PFSK-1 (cell line): ENCODE data around the gene PODXL2.

Experiments used
- POLR2AphosphoS5 ChIP-seq: IDR thresholded peaks from 2 replicates; pipeline ENCODE4 v1.6.1; 2012; ENCODE audit warnings: low read depth, mild to moderate bottlenecking, control low read depth, low read length, moderate library complexity
- SIN3A ChIP-seq: IDR thresholded peaks from 2 replicates; pipeline ENCODE4 v1.6.1; 2012; ENCODE audit warnings: mild to moderate bottlenecking, low read length, moderate library complexity, borderline replicate concordance; ENCODE audit not compliant: insufficient read depth
- TF ChIP-seq, protein P1 (sequence below), 2 experiments: IDR thresholded peaks; 2 replicates each; pipeline versions ENCODE4 v1.6.1 to v1.8.0; 2011 to 2012; ENCODE audit warnings: low read depth in 2 of 2, low read length in 2 of 2, control low read depth in 1 of 2, inconsistent platforms in 1 of 2, mild to moderate bottlenecking in 1 of 2, moderate library complexity in 1 of 2; ENCODE audit not compliant: insufficient read depth in 1 of 2

DNA sequence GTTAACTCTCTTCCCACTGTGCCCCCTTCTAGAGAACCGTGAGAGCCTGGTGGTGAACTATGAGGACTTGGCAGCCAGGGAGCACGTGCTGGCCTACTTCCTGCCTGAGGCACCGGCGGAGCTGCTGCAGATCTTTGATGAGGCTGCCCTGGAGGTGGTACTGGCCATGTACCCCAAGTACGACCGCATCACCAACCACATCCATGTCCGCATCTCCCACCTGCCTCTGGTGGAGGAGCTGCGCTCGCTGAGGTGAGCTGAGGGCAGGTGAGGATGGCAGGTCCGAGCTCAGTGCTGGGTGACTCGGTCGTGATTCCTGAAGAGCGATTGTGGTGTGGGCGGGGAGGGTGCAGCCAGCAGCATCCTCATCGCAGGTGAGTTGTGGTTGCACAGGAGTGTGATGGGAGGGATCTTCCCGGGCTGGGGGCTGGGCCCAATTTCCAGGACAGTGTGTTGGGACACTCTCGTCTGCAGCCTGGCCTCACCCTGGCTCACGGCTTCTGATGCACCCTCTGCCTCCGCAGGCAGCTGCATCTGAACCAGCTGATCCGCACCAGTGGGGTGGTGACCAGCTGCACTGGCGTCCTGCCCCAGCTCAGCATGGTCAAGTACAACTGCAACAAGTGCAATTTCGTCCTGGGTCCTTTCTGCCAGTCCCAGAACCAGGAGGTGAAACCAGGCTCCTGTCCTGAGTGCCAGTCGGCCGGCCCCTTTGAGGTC is 22.7 kb upstream of the PODXL2 start:
- TF ChIP-seq POLR2AphosphoS5 = no peak
- no peak for TF ChIP-seq SIN3A
- TF ChIP-seq, protein P1, sequence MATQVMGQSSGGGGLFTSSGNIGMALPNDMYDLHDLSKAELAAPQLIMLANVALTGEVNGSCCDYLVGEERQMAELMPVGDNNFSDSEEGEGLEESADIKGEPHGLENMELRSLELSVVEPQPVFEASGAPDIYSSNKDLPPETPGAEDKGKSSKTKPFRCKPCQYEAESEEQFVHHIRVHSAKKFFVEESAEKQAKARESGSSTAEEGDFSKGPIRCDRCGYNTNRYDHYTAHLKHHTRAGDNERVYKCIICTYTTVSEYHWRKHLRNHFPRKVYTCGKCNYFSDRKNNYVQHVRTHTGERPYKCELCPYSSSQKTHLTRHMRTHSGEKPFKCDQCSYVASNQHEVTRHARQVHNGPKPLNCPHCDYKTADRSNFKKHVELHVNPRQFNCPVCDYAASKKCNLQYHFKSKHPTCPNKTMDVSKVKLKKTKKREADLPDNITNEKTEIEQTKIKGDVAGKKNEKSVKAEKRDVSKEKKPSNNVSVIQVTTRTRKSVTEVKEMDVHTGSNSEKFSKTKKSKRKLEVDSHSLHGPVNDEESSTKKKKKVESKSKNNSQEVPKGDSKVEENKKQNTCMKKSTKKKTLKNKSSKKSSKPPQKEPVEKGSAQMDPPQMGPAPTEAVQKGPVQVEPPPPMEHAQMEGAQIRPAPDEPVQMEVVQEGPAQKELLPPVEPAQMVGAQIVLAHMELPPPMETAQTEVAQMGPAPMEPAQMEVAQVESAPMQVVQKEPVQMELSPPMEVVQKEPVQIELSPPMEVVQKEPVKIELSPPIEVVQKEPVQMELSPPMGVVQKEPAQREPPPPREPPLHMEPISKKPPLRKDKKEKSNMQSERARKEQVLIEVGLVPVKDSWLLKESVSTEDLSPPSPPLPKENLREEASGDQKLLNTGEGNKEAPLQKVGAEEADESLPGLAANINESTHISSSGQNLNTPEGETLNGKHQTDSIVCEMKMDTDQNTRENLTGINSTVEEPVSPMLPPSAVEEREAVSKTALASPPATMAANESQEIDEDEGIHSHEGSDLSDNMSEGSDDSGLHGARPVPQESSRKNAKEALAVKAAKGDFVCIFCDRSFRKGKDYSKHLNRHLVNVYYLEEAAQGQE (IDR thresholded peaks at IDR 0.05; ENCODE audit: insufficient read depth in 1 of 2, low read depth in 2 of 2, low read length in 2 of 2) = no peak
